HCT116 (cell line): ENCODE results near the gene CARD6. TPM values are rescaled to one million over a fixed set of nuclear protein-coding genes. Genes with fewer than 3 reads are reported as not detected.
"Not testable (repeated sequence)": the region's sequence is repeated elsewhere in the genome, so short reads cannot be mapped to it uniquely, and the experiment has no call there.

Experiments used
- ATAC-seq: fragments of 200-7000 bp; cut with Tn5 transposase; 2 replicates; pipeline ENCODE4 v1.9.1; 2020; ENCODE audit warnings: mild to moderate bottlenecking, moderate library complexity
- BruUV-seq: library from RNA; stranded (reverse); fragments of 400-500 nt; replicated peaks from 2 replicates; lab custom pipeline; 2021; lab: Mats Ljungman, UMichigan
- CTCF ChIA-PET: fragments of 300-600 bp; sonication (Branson Sonifier 250); formaldehyde crosslinking; loops from one replicate; lab custom pipeline; 2021; ENCODE audit warnings: antibody characterized with exemption; lab: Charles Lee
- POLR2A ChIA-PET: fragments of 300-600, 350-600 bp; sonication (Branson Sonifier 250); formaldehyde crosslinking; loops from one replicate; lab custom pipeline; 2021; ENCODE audit warnings: antibody characterized with exemption; lab: Charles Lee
- RAD21 ChIA-PET, 2 experiments: fragments of 300-600 bp; sonication (Branson Sonifier 250); formaldehyde crosslinking; loops; one replicate each; lab custom pipeline; 2023; ENCODE audit warnings: low total read pairs in 2 of 2; ENCODE audit not compliant: uncharacterized antibody in 2 of 2, unreplicated experiment in 2 of 2, low non-redundant PET in 1 of 2; lab: Charles Lee
- DNase-seq: peaks from one replicate; pipeline ENCODE4 v3.0.0-alpha.2; 2010; ENCODE audit warnings: low read depth, low spot score
- H2AFZ ChIP-seq: fragments of 200-600 bp; shearing (Covaris generic), sonication (generic); 2 replicates; pipeline ENCODE4 v1.6.1; 2017; ENCODE audit warnings: low read depth, mixed run types, mixed read lengths, antibody characterized with exemption, low read length; ENCODE audit not compliant: poor library complexity, severe bottlenecking
- H3K27ac ChIP-seq: 2 replicates; pipeline ENCODE4 v1.5.1; 2012; ENCODE audit warnings: low read depth, low read length
- H3K27me3 ChIP-seq: fragments of 200-600 bp; sonication (generic); 2 replicates; pipeline ENCODE4 v1.6.1; 2016; ENCODE audit warnings: mixed run types, low read length, mixed read lengths; ENCODE audit not compliant: insufficient read depth
- H3K36me3 ChIP-seq, 2 experiments: fragments of 200-500 bp in 1 of 2; fragments of 200-600 bp in 1 of 2; sonication (Bioruptor generic) in 1 of 2; sonication (generic) in 1 of 2; 2 replicates each; pipeline versions ENCODE4 v1.5.1 to v1.6.1; 2014 to 2016; ENCODE audit warnings: low read length in 2 of 2, inconsistent platforms in 1 of 2, mixed read lengths in 1 of 2, mixed run types in 1 of 2; ENCODE audit not compliant: insufficient read depth in 2 of 2, control insufficient read depth in 1 of 2
- H3K4me1 ChIP-seq, 2 experiments: fragments of 200-600 bp in 1 of 2; sonication (generic) in 1 of 2; 2 replicates each; pipeline versions ENCODE4 v1.5.1 to v1.6.1; 2012 to 2017; ENCODE audit warnings: low read length in 2 of 2, inconsistent platforms in 1 of 2, mild to moderate bottlenecking in 1 of 2, mixed read lengths in 1 of 2, mixed run types in 1 of 2, moderate library complexity in 1 of 2; ENCODE audit not compliant: insufficient read depth in 2 of 2, control insufficient read depth in 1 of 2
- H3K4me2 ChIP-seq: fragments of 200-600 bp; sonication (generic); 2 replicates; pipeline ENCODE4 v1.6.1; 2017; ENCODE audit warnings: mixed run types, low read length, mixed read lengths
- H3K4me3 ChIP-seq, 2 experiments: fragments of 200-600 bp in 1 of 2; sonication (generic) in 1 of 2; replicated peaks in 1 of 2; 2 replicates each; pipeline ENCODE4 v1.5.1; 2011 to 2016; ENCODE audit warnings: low read length in 2 of 2, control low read depth in 1 of 2, low read depth in 1 of 2, mild to moderate bottlenecking in 1 of 2, mixed read lengths in 1 of 2, mixed run types in 1 of 2
- H3K79me2 ChIP-seq: fragments of 200-600 bp; sonication (generic); 2 replicates; pipeline ENCODE4 v1.6.1; 2017; ENCODE audit warnings: mild to moderate bottlenecking, mixed run types, low read length, moderate library complexity, mixed read lengths; ENCODE audit not compliant: insufficient read depth
- H3K9ac ChIP-seq: fragments of 200-600 bp; sonication (generic); 2 replicates; pipeline ENCODE4 v1.6.1; 2016; ENCODE audit warnings: low read length, mixed read lengths
- H3K9me2 ChIP-seq: fragments of 200-600 bp; sonication (generic), shearing (Covaris generic); 2 replicates; pipeline ENCODE4 v1.6.1; 2017; ENCODE audit warnings: mixed run types, mild to moderate bottlenecking, moderate library complexity; ENCODE audit not compliant: insufficient read depth
- H3K9me3 ChIP-seq, 2 experiments: fragments of 200-500 bp in 1 of 2; fragments of 200-600 bp in 1 of 2; sonication (Bioruptor generic) in 1 of 2; sonication (generic) in 1 of 2; 2 replicates each; pipeline ENCODE4 v1.6.1; 2014 to 2017; ENCODE audit warnings: low read length in 2 of 2, mixed read lengths in 2 of 2, inconsistent platforms in 1 of 2, low read depth in 1 of 2, mild to moderate bottlenecking in 1 of 2, mixed run types in 1 of 2, moderate library complexity in 1 of 2; ENCODE audit not compliant: control insufficient read depth in 1 of 2, insufficient read depth in 1 of 2
- H4K20me1 ChIP-seq: fragments of 200-600 bp; sonication (generic), shearing (Covaris generic); 2 replicates; pipeline ENCODE4 v1.6.1; 2017; ENCODE audit warnings: mixed run types, mild to moderate bottlenecking, moderate library complexity; ENCODE audit not compliant: insufficient read depth
- CBX3 ChIP-seq: IDR thresholded peaks from 2 replicates; pipeline ENCODE4 v1.6.1; 2012; ENCODE audit warnings: low read depth
- EZH2phosphoT487 ChIP-seq: fragments of 200-600 bp; IDR thresholded peaks from 2 replicates; pipeline ENCODE4 v1.6.1; 2018; ENCODE audit warnings: antibody characterized with exemption, borderline replicate concordance
- JUND ChIP-seq: IDR thresholded peaks from 2 replicates; pipeline ENCODE4 v1.6.1; 2012
- SP1 ChIP-seq: IDR thresholded peaks from 2 replicates; pipeline ENCODE4 v1.6.1; 2012; ENCODE audit warnings: low read depth
- SRF ChIP-seq: IDR thresholded peaks from 2 replicates; pipeline ENCODE4 v1.6.1; 2012; ENCODE audit warnings: low read depth
- ZNF274 ChIP-seq: fragments of 200-500 bp; sonication (Bioruptor generic); IDR thresholded peaks from 2 replicates; pipeline ENCODE4 v1.6.1; 2014; ENCODE audit warnings: mild to moderate bottlenecking, low read depth, low read length, inconsistent platforms
- intact Hi-C: fragments of 100-400 bp; cut with micrococcal nuclease; formaldehyde crosslinking; loops from 2 replicates; pipeline ENCODE4 v1.10.0; 2022
- total RNA-seq: library from RNA; stranded (reverse); gene quantifications from one replicate; pipeline ENCODE4 v1.2.1, GENCODE V29; 2021; ENCODE audit not compliant: unreplicated experiment
- TF ChIP-seq, protein P1 (sequence below): IDR thresholded peaks from 2 replicates; pipeline ENCODE4 v1.6.1; 2012
- TF ChIP-seq, protein P2 (sequence below), 3 experiments: fragments of 200-600 bp in 1 of 3; sonication (generic) in 1 of 3; IDR thresholded peaks in 2 of 3; conservative IDR thresholded peaks in 1 of 3; 2 replicates each; pipeline ENCODE4 v1.5.1; 2012 to 2017; ENCODE audit warnings: low read depth in 2 of 3, low read length in 2 of 3, antibody characterized with exemption in 1 of 3, borderline replicate concordance in 1 of 3, control low read depth in 1 of 3, mild to moderate bottlenecking in 1 of 3, mixed read lengths in 1 of 3, mixed run types in 1 of 3, moderate library complexity in 1 of 3; ENCODE audit not compliant: insufficient read depth in 1 of 3

The CARD6 gene
- total RNA-seq, 1 experiment from 2014 or later = not detected

DNA sequence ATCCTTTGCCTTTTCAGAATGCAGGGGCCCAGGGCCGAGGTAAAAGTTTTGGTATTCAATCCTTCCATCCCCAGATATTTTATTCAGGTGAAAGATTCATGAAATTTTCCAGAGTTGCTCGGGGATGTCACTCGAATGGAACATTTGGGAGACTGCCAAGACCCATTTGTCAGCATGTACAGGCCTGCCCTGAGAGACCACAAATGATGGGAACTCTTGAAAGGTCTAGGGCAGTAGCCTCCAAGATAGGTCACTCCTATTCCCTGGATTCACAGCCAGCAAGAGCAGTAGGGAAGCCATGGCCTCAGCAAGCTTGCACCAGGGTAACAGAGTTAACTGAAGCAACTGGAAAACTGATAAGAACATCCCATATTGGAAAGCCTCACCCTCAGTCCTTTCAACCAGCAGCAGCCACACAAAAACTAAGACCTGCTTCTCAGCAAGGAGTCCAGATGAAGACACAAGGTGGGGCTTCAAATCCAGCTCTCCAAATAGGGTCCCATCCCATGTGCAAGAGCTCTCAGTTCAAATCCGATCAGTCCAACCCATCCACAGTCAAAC lies 12.5 kb downstream of the CARD6 start:
- DNase-seq = no peak
- H3K9me2 ChIP-seq = no peaks in the 10 kb centered on the region
- ChIA-PET CTCF (no interaction called here), RAD21 (no interaction called here), POLR2A (no interaction called here)
- H3K4me1 ChIP-seq = peaks cover 0 to 5% of the 10 kb centered on the region in 2 experiments; a peak in 3 of 4 replicates
- H3K9ac ChIP-seq = no peak overlapping the region
- intact Hi-C loops = no loop called here
- no peaks in the 10 kb centered on the region for H4K20me1 ChIP-seq
- H3K9me3 ChIP-seq = no peaks in the 10 kb centered on the region
- H3K4me2 ChIP-seq = no peak overlapping the region
- no peak overlapping the region for H3K4me3 ChIP-seq
- no peaks in the 10 kb centered on the region for H3K36me3 ChIP-seq
- H3K27me3 ChIP-seq = no peaks in the 10 kb centered on the region
- ATAC-seq = no peak
- TF ChIP-seq, protein P1, sequence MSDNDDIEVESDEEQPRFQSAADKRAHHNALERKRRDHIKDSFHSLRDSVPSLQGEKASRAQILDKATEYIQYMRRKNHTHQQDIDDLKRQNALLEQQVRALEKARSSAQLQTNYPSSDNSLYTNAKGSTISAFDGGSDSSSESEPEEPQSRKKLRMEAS = no peak
- no peak for TF ChIP-seq ZNF274
- no peak for TF ChIP-seq SP1
- TF ChIP-seq SRF = no peak
- no peak for TF ChIP-seq EZH2phosphoT487
- TF ChIP-seq JUND = no peak
- TF ChIP-seq, protein P2, sequence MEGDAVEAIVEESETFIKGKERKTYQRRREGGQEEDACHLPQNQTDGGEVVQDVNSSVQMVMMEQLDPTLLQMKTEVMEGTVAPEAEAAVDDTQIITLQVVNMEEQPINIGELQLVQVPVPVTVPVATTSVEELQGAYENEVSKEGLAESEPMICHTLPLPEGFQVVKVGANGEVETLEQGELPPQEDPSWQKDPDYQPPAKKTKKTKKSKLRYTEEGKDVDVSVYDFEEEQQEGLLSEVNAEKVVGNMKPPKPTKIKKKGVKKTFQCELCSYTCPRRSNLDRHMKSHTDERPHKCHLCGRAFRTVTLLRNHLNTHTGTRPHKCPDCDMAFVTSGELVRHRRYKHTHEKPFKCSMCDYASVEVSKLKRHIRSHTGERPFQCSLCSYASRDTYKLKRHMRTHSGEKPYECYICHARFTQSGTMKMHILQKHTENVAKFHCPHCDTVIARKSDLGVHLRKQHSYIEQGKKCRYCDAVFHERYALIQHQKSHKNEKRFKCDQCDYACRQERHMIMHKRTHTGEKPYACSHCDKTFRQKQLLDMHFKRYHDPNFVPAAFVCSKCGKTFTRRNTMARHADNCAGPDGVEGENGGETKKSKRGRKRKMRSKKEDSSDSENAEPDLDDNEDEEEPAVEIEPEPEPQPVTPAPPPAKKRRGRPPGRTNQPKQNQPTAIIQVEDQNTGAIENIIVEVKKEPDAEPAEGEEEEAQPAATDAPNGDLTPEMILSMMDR (IDR thresholded peaks at IDR 0.05 in 2 of 3, conservative IDR thresholded peaks at IDR 0.05 in 1 of 3; ENCODE audit: borderline replicate concordance in 1 of 3, insufficient read depth in 1 of 3, low read depth in 2 of 3, low read length in 2 of 3) = no peak
- H3K27ac ChIP-seq = no peak overlapping the region
- no peaks in the 10 kb centered on the region for H3K79me2 ChIP-seq
- H2AFZ ChIP-seq = no peak overlapping the region
- BruUV-seq = no TSS peak

DNA sequence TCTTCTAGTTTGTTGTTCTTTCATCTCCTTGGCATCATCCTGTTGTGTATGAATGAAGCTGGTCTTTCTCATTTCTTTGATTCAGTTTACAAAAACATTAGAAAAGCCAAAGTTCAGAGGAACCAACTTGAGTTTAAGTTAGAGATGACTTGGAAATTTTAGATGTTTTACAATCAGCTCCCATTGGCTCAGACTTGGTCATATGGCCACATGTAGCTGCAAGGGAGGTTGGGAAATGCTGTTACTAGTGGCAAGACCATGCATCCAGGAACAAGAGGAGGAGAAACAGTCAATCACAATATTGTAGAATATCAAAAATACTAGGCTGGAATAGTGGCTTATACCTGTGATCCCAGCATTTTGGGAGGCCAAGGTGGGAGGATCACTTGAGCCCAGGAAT lies 19.5 kb downstream of the CARD6 start:
- RAD21 ChIA-PET = no interaction called here
- Histone ChIP-seq H3K79me2 (no peaks in the 10 kb centered on the region), H3K36me3 (no peaks in the 10 kb centered on the region), H3K27me3 (no peaks in the 10 kb centered on the region), H3K4me1 (no peaks in the 10 kb centered on the region), H3K4me2 (no peak overlapping the region), H4K20me1 (no peaks in the 10 kb centered on the region), H3K27ac (no peak overlapping the region), H3K9me3 (no peaks in the 10 kb centered on the region), H2AFZ (no peak overlapping the region), H3K4me3 (no peak overlapping the region), H3K9me2 (no peaks in the 10 kb centered on the region), H3K9ac (no peak overlapping the region)
- ATAC-seq = no peak
- BruUV-seq = no TSS peak
- no peak for TF ChIP-seq CBX3
- POLR2A ChIA-PET = no interaction called here
- DNase-seq = no peak
- CTCF ChIA-PET = no interaction called here
- intact Hi-C loops = no loop called here

DNA sequence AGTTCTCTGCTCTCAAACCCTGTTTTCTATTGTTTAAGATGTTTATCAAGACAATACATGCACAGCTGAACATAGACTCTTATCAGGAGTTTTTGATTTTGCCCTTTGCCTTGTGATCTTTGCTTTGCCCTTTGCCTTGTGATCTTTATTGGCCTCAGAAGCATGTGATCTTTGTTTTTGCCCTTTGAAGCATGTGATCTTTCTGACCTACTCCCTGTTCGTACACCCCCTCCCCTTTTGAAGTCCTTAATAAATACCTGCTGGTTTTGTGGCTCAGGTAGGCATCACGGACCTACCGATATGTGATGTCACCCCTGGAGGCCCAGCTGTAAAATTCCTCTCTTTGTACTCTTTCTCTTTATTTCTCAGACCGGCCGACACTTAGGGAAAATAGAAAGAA lies 23.8 kb downstream of the CARD6 start:
- RAD21 ChIA-PET, H3K27ac ChIP-seq, H3K36me3 ChIP-seq, H3K9me2 ChIP-seq, ATAC-seq, H3K9me3 ChIP-seq, H3K4me2 ChIP-seq, DNase-seq, H2AFZ ChIP-seq, BruUV-seq, H4K20me1 ChIP-seq, H3K79me2 ChIP-seq, intact Hi-C loops, H3K9ac ChIP-seq, CTCF ChIA-PET, H3K4me1 ChIP-seq, POLR2A ChIA-PET, H3K27me3 ChIP-seq, H3K4me3 ChIP-seq: not testable (repeated sequence)
